Fibroblast of lung (primary cell): ENCODE measurements around the gene CACNA2D3.

Source experiments
- CTCF ChIP-seq, 2 donors: IDR thresholded peaks in 1 of 2; conservative IDR thresholded peaks in 1 of 2; 1 replicate in 1 of 2; 2 replicates in 1 of 2; pipeline ENCODE4 v1.5.1; 2011 to 2012; ENCODE audit warnings: low read length in 2 of 2, control low read depth in 1 of 2, inconsistent platforms in 1 of 2, low read depth in 1 of 2, mild to moderate bottlenecking in 1 of 2
- EZH2 ChIP-seq: IDR thresholded peaks from 2 replicates; pipeline ENCODE4 v1.5.1; 2012; ENCODE audit warnings: low read length, control low read depth, mild to moderate bottlenecking; ENCODE audit errors: missing control alignments

- no peak for TF ChIP-seq EZH2
- TF ChIP-seq CTCF (conservative IDR thresholded peaks at IDR 0.05 in 1 of 2, IDR thresholded peaks at IDR 0.05 in 1 of 2; ENCODE audit: low read depth in 1 of 2, low read length in 2 of 2): no peak
Measured at GRCh38 chr3:54963641-54964040, 841.3 kb downstream of the CACNA2D3 start.
